Effector memory CD8-positive, alpha-beta T cell (primary cell): ENCODE measurements around the gene TMC8.
A peak's percentile ranks its signal among the peaks of the same experiment; 100 is the strongest.

Experiments
- ATAC-seq: fragments of 150-1000 bp; cut with Tn5 transposase; replicated peaks from 2 replicates; pipeline ENCODE4 v1.10.0; 2021; ENCODE audit warnings: mild to moderate bottlenecking, moderate library complexity
- DNase-seq, 3 experiments: peaks; one replicate each; pipeline ENCODE4 v3.0.0; 2021
- H3K27ac Mint-ChIP-seq, 2 donors: one replicate each; pipeline ENCODE4 v1.8.0; 2022; ENCODE audit warnings: mild to moderate bottlenecking in 2 of 2, mixed read lengths in 2 of 2, moderate library complexity in 2 of 2
- H3K27me3 Mint-ChIP-seq, 2 donors: one replicate each; pipeline ENCODE4 v1.8.0; 2022; ENCODE audit warnings: mixed read lengths in 2 of 2
- H3K36me3 Mint-ChIP-seq: one replicate; pipeline ENCODE4 v1.8.0; 2022; ENCODE audit warnings: mild to moderate bottlenecking, moderate library complexity, mixed read lengths; ENCODE audit not compliant: insufficient read depth
- H3K4me1 Mint-ChIP-seq, 2 donors: one replicate each; pipeline ENCODE4 v1.8.0; 2022; ENCODE audit warnings: low read depth in 2 of 2, mixed read lengths in 2 of 2
- H3K4me3 Mint-ChIP-seq, 2 donors: one replicate each; pipeline ENCODE4 v1.8.0; 2022; ENCODE audit warnings: mild to moderate bottlenecking in 2 of 2, mixed read lengths in 2 of 2, moderate library complexity in 2 of 2
- H3K9me3 Mint-ChIP-seq, 2 donors: one replicate each; pipeline ENCODE4 v1.8.0; 2022; ENCODE audit warnings: mixed read lengths in 2 of 2

Gene TMC8

GRCh38 chr17:78122216-78122930 is 8.2 kb upstream of the TMC8 start:
- H3K4me1 Mint-ChIP-seq, result peaks cover 51 to 58% of the 10 kb centered on the region in 2 donors
- no peaks in the 10 kb centered on the region for H3K27me3 Mint-ChIP-seq
- no peak for DNase-seq
- no peaks in the 10 kb centered on the region for H3K9me3 Mint-ChIP-seq
- ATAC-seq, result peak; percentile 9
- peaks cover 97% of the 10 kb centered on the region for H3K36me3 Mint-ChIP-seq
- H3K4me3 Mint-ChIP-seq, result peak overlapping the region; percentile 83 to 86
- peak overlapping the region; percentile 91 to 95 for H3K27ac Mint-ChIP-seq

GRCh38 chr17:78122931-78123249 is 7.7 kb upstream of the TMC8 start:
- H3K27ac Mint-ChIP-seq, result peak overlapping the region; percentile 91 to 95
- peaks cover 97% of the 10 kb centered on the region for H3K36me3 Mint-ChIP-seq
- no peak for ATAC-seq
- peak overlapping the region; percentile 83 to 86 for H3K4me3 Mint-ChIP-seq
- peaks cover 55% of the 10 kb centered on the region in 2 donors for H3K4me1 Mint-ChIP-seq
- no peaks in the 10 kb centered on the region for H3K9me3 Mint-ChIP-seq
- H3K27me3 Mint-ChIP-seq, result no peaks in the 10 kb centered on the region
- no peak for DNase-seq

GRCh38 chr17:78123258-78123929 is 7.2 kb upstream of the TMC8 start:
- H3K9me3 Mint-ChIP-seq, result no peaks in the 10 kb centered on the region
- peak overlapping the region; percentile 83 to 86 for H3K4me3 Mint-ChIP-seq
- peaks cover 94% of the 10 kb centered on the region for H3K36me3 Mint-ChIP-seq
- H3K27ac Mint-ChIP-seq, result peak overlapping the region; percentile 91 to 95
- DNase-seq (no peak), ATAC-seq (no peak)
- peaks cover 52 to 55% of the 10 kb centered on the region in 2 donors for H3K4me1 Mint-ChIP-seq
- H3K27me3 Mint-ChIP-seq, result no peaks in the 10 kb centered on the region

DNA sequence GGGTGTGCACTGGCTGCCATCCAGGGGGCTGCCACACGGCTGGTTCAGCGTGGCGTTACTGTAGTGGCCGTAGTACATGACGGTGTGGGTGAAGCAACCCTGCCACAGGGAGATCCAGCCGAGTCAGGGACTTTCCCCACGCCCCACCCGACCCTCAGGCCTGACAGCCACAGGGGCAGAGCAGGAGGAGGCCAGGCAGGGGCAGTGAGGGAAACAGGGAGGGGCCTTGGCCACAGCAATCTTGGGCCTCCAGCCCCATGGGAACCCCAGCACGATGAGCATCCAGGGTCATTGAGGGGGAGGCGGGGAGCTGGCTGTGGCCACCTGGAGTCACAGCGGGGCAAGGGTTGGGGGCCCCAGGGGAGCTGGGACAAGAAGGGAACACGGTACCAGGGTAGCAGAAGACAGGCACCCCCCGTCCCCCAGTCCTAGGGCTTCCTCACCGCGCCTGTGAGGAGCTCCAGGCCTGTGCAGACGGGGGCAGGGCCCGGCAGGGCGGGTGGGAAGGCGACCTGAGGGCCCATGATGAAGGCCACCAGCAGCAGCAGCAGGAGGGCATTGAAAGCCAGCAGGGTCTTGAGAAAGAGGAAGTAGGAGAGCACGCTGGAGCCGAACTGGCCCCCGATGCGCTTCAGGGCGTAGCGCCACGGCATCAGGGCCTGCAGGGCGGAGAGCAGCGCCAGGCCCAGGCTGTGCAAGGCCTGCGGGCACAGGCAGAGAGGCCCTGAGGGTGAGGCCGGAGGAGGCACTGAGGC is 6.3 kb upstream of the TMC8 start:
- Mint-ChIP-seq H3K27ac (peak overlapping the region; percentile 91 to 95), H3K36me3 (peaks cover 92% of the 10 kb centered on the region), H3K27me3 (no peaks in the 10 kb centered on the region), H3K9me3 (no peaks in the 10 kb centered on the region), H3K4me3 (peak overlapping the region; percentile 83 to 86), H3K4me1 (peaks cover 58 to 60% of the 10 kb centered on the region in 2 donors)
- no peak for ATAC-seq
- no peak for DNase-seq

- H3K4me1 Mint-ChIP-seq, result peaks cover 63 to 66% of the 10 kb centered on the region in 2 donors
- peak overlapping the region; percentile 86 to 100 for H3K4me3 Mint-ChIP-seq
- DNase-seq, result no peak
- H3K36me3 Mint-ChIP-seq, result peaks cover 94% of the 10 kb centered on the region
- no peak for ATAC-seq
- no peaks in the 10 kb centered on the region for H3K27me3 Mint-ChIP-seq
- no peaks in the 10 kb centered on the region for H3K9me3 Mint-ChIP-seq
- H3K27ac Mint-ChIP-seq, result peak overlapping the region; percentile 91 to 95
These were observed 5.8 kb upstream of the TMC8 start for GRCh38 chr17:78124836-78125137.

GRCh38 chr17:78125138-78125913 is 5.2 kb upstream of the TMC8 start:
- H3K9me3 Mint-ChIP-seq, result no peaks in the 10 kb centered on the region
- H3K27ac Mint-ChIP-seq, result peak overlapping the region in 1 of 2 donors; percentile 95
- no peak for DNase-seq
- H3K27me3 Mint-ChIP-seq, result no peaks in the 10 kb centered on the region
- peak overlapping the region; percentile 99 to 100 for H3K4me3 Mint-ChIP-seq
- peaks cover 66 to 68% of the 10 kb centered on the region in 2 donors for H3K4me1 Mint-ChIP-seq
- no peak for ATAC-seq
- H3K36me3 Mint-ChIP-seq, result peaks cover 95% of the 10 kb centered on the region

DNA sequence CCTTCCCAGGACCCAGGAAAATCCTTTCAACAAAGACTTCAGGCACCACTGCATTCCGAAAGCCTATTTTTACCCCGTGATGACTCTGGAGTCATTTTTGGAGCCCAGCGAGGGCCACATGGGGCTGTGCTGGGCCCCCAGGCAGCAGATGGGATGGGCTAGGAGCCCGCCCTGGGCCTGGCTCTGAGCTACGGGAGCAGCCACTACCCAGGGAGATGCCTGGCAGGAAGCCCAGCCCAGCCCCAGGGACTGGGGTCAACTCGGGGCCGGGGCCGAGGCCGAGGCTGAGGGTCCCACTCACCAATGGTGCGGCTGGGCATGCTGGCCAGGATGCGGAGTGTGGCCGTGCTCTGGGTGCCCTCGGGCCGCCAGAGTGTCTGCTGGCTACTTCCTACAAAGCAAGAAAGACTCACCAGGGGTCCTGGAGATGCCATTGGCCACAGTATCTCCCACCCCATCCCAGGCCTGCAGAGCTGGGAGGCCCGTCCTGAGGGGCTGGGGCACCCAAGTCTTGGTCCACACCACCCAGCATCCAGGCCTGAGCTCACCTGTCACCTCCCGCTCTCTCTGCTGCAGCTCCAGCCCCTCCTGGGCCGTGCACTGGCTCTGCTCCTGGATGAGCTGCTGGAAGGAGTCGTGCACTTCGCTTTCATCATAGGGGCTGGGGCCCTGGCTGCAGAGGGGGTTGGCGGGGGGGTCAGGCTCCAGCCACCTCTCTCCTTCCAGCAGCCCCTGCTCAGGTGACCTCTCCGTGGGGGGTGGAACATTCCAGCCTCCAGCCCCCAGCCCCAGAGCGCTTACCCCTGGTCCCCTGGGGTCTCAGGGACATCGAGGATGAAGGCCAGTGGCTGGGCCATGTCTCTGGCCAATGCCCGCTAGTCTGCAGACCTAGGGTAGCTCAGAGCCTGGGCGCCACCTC is 4.3 kb upstream of the TMC8 start:
- Mint-ChIP-seq H3K27me3 (no peaks in the 10 kb centered on the region), H3K4me3 (peak overlapping the region; percentile 99 to 100), H3K36me3 (peaks cover 95% of the 10 kb centered on the region), H3K9me3 (no peaks in the 10 kb centered on the region), H3K27ac (peak overlapping the region; percentile 87 to 95), H3K4me1 (peaks cover 62 to 66% of the 10 kb centered on the region in 2 donors)
- ATAC-seq, result no peak
- DNase-seq, result no peak

DNA sequence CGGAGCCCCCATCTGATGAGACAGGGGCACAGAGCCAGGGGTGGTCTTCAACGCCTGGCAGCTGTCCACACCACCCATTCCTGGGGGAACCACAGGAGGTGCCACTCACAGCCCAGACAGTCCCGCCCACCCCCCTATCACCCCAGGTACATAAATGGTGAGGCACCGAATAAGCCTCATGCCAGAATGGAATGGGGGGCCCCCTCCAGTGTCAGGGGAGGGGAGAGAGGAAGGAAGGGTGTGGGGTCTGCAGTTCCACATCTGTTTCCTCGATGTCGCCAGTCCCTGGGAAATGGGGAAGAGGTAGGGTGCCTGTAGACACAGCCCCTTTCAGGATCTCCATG is 3.7 kb upstream of the TMC8 start:
- no peaks in the 10 kb centered on the region for H3K27me3 Mint-ChIP-seq
- no peak for ATAC-seq
- no peak for DNase-seq
- peak overlapping the region; percentile 99 to 100 for H3K4me3 Mint-ChIP-seq
- peaks cover 56 to 60% of the 10 kb centered on the region in 2 donors for H3K4me1 Mint-ChIP-seq
- H3K36me3 Mint-ChIP-seq, result peaks cover 94% of the 10 kb centered on the region
- H3K9me3 Mint-ChIP-seq, result no peaks in the 10 kb centered on the region
- H3K27ac Mint-ChIP-seq, result peak overlapping the region; percentile 87 to 95

GRCh38 chr17:78127239-78127887 is 3.2 kb upstream of the TMC8 start:
- ATAC-seq (peak; percentile 27), DNase-seq (peak; percentile 61 to 65 (median 63))
- no peaks in the 10 kb centered on the region for H3K9me3 Mint-ChIP-seq
- peak overlapping the region; percentile 87 to 95 for H3K27ac Mint-ChIP-seq
- H3K4me1 Mint-ChIP-seq, result peaks cover 51 to 57% of the 10 kb centered on the region in 2 donors
- no peaks in the 10 kb centered on the region for H3K27me3 Mint-ChIP-seq
- peaks cover 92% of the 10 kb centered on the region for H3K36me3 Mint-ChIP-seq
- peak overlapping the region; percentile 99 to 100 for H3K4me3 Mint-ChIP-seq

DNA sequence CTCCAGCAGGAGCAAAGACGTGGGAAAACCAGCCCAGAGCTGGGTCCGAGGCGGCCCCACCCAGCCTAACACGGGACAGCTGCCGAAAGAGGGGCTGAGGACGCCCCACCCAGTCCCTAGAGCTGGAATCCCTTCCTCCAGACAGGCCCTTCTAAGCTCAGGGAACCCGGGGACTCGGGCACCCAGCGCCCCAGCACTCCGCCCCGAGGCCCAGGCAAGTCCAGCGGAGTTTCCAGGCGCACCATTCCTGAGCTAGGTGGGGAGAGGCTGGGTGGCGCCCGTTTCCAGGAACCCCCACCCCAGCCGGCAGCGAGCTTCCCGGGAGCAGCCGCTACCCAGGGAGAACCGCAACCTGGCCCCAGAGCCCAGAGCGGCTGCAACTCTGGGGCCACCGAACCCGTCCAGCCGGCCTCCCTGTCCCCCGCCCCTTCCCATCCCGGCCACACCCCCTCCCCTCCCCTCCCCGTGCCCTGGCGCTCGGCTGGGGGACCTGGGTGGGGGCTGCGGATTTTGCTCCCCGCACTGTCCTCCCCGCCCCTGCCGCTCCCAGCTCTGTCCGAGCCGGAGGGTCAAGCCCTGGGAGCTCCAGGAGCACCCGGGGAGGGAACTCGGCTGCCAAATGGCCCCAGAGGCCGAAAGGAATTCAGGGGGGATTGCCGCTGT is 2.6 kb upstream of the TMC8 start:
- H3K27ac Mint-ChIP-seq, result peak overlapping the region; percentile 87 to 95

GRCh38 chr17:78128551-78129350 is 1.8 kb upstream of the TMC8 start, which contains the start of gene TMC6:
TMC6 (minus strand) TSS chr17:78128755; CDS start chr17:78126832, 1,923 bp downstream.
- H3K36me3 Mint-ChIP-seq, result peaks cover 92% of the 10 kb centered on the region
- no peaks in the 10 kb centered on the region for H3K27me3 Mint-ChIP-seq
- H3K27ac Mint-ChIP-seq, result peak within 1 kb of the TSS; percentile 96 to 99
- no peaks in the 10 kb centered on the region for H3K9me3 Mint-ChIP-seq
- DNase-seq (peak; percentile 62 to 64 (median 63)), ATAC-seq (peak; percentile 28)
- H3K4me1 Mint-ChIP-seq, result peaks cover 46 to 56% of the 10 kb centered on the region in 2 donors
- peak within 1 kb of the TSS; percentile 99 to 100 for H3K4me3 Mint-ChIP-seq

More for the DNA sequence above, 2.6 kb upstream of the TMC8 start:
- Mint-ChIP-seq H3K4me1 (peaks cover 46 to 56% of the 10 kb centered on the region in 2 donors), H3K9me3 (no peaks in the 10 kb centered on the region), H3K27me3 (no peaks in the 10 kb centered on the region), H3K36me3 (peaks cover 92% of the 10 kb centered on the region), H3K4me3 (peak overlapping the region; percentile 99 to 100)
- DNase-seq, result no peak
- no peak for ATAC-seq
